ENCODE results near the gene TBC1D2B.
"Not testable (repeated sequence)": the region's sequence is repeated elsewhere in the genome, so short reads cannot be mapped to it uniquely, and the experiment has no call there.

Gene TBC1D2B

DNA sequence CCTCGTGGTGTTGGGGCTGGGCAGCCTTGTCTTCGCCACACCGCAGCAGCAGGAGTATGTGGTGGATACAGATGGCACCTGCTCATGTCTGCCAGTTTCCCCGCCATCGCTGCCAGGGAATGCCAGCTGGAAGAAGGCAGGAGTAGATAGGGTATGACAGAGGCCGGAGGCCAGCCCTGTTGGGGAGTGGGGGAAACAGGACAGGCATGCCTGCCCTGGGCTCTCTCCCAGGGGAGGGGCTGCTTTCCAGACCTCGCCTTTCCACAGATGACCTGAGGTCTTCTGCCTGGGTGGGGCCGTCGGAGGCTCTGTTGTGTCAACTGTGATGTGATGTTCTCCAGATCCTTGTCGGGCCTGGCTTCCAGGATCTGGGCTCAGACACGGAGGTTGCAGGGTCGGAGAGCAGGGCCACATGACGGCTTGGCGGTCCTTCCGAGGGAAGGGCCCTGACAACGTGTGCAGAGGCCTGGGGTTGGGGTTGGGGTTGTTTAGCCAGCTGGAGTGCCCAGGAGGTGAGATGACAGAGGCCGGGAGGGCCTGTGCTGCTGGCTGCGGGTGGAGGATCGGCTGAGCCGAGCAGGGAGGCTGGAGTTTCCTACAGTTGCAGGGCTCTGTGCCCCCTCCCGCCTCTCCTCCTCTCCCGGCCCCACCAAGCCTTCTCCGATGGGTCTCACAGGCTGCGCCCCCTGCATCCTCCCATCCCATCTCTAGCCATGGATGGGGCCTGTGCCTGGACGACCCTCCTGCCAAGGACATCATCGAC, 102.0 kb downstream of the TBC1D2B start:
- DNase-seq (ENCODE audit: low spot score), result no peak

DNA sequence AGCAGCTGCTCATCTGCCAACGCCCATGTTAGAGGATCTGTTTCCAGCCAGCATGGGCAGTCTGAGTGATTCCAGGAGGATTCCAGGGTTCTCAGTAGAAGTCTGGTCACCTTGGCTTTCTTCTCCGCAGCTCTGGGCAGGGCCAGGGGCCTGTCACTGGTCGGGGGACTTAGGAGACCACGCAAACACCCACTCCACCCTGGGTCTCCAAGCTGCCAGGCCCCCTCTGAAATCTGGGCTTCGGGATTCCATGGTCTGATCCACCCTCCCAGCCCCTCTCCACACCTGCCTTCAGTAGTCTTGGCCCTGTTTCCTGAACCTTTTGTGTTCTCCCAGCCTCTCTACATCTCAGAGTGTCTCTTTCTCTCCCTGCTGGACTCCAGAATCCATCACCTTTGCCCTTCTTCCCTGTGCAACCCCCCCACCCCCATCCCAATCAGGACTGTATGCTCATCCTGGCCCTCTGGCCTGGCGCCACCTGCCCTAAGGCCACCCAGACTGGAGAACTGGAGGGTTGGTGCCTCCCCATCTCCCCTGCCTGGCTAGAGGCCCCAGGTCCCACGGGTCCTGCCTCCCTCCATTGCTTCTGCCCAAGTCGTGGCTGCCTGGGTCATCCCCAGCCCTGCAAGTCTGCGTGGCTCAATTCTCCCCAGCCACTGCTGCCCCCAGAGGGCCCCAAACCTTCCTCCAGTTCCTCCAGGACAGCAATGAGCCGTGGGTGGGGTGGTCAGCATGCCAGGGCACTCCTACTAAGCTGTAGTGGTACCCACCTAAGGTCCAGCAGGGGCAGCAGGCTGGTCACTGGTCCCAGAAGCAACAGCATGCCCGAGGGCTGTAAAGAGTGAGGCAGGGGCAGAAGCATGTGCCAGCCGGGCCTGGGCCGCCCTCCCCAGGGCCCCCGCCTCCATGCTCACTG, 102.8 kb downstream of the TBC1D2B start:
- no peak for DNase-seq (ENCODE audit: low spot score)

DNA sequence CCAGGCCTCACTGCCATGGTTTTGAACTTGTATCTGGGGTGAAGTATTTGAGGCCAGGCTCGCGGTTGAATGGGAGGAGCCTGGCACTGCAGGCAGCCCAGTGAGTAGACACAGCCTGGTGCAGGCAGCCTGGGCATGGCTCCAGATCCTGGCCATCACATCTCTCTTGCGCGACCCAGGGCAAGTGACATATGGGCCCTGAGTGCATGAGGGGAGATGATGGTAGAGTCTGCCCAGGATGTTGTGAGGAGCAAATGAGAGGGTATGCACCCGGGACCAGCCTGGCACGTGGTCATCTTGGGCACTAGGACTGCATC, 103.5 kb downstream of the TBC1D2B start:
- DNase-seq (ENCODE audit: low spot score), result no peak

GRCh38 chr15:77973273-77974097, 104.0 kb downstream of the TBC1D2B start:
- DNase-seq (ENCODE audit: low spot score), result not testable (repeated sequence)

DNA sequence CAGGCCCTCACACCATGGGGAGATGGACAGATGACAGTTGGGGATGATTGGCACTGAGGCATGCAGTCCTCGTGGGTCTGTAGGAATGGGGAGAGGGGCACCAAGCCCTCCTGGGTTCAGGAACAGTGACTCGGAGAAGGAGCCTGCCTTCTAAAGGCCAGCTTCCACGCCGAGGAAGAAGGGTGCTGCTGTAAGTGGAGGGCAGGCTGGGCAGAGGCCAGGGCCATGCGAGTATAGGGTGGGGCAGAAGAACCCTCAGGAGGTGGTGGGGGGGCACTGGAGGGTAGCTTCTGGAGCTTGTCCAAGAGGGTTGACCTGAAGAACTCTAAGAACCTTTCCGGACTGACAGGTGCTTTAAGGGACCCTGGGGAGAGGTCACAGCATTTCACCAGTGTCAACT, 104.8 kb downstream of the TBC1D2B start:
- not testable (repeated sequence) for DNase-seq (ENCODE audit: low spot score)

DNA sequence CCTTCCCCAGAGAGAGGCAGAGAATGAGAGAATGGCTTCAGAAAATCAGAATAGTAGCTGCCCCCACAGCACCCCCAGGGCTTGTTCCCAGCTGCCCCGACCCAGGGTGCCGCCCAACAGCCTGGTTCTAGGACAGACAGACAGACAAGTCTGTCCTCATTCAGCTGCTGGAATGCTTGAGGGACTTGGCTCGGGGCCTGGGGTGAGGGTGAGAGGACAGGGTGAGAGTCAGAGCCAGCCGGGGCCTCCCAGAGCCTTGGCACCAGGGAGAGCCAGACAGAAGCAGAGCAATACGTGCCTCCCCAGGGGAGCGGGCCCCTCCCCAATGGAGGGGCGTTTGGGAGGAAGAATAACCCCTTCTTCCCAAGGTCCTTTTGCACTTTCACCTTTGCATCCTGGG, 105.6 kb downstream of the TBC1D2B start:
- DNase-seq (ENCODE audit: low spot score), result not testable (repeated sequence)

DNA sequence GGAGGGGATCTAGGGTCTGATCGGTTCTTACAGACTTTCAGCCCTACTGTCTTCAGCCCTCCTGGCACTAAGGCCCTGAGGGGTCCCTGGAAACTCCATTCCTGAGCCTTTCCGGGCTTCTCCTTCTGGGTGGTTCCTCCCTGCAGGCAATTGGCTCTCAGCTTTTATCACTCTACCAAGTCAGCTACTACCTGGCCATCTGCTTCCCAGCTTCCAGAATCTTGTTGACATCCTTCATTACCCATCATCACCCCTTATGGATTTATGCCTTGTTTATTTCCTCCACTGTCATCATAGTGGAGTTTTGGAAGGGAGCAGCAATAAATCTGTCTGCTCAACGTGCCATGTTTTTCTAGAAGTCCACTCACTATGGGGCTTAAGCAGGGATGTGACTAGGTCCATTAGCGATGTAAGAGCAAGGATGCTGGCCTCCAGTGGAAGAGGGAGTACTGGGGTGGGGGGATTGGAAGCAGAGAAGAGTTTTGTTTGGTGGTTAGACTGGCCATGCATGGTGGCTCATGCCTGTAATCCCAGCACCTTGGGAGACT, 106.6 kb downstream of the TBC1D2B start:
- not testable (repeated sequence) for DNase-seq (ENCODE audit: low spot score)

- no peak for DNase-seq (ENCODE audit: low spot score)
Observed at GRCh38 chr15:77969055-77969454, 108.5 kb downstream of the TBC1D2B start.

DNA sequence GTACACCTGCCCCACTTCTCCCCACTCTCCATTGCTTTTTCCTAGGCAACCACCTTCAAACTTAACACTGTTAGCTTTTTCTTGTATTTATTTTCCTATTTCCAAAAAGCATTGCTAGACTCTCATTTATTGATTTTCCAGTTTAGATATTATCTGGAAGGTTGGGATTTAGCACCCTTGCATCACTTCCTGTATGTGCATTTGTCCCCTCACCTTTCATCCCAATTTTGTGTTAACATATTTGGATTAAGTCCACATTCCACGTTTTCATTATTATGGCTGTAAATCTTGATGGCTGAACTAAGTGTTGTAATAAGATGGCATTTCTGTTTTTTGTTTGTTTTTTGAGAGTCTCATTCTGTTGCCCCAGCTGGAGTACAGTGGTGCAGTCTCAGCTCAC, 109.7 kb downstream of the TBC1D2B start:
- no peak for DNase-seq (ENCODE audit: low spot score)

GRCh38 chr15:77967235-77967615, 110.3 kb downstream of the TBC1D2B start:
- not testable (repeated sequence) for DNase-seq (ENCODE audit: low spot score)

DNA sequence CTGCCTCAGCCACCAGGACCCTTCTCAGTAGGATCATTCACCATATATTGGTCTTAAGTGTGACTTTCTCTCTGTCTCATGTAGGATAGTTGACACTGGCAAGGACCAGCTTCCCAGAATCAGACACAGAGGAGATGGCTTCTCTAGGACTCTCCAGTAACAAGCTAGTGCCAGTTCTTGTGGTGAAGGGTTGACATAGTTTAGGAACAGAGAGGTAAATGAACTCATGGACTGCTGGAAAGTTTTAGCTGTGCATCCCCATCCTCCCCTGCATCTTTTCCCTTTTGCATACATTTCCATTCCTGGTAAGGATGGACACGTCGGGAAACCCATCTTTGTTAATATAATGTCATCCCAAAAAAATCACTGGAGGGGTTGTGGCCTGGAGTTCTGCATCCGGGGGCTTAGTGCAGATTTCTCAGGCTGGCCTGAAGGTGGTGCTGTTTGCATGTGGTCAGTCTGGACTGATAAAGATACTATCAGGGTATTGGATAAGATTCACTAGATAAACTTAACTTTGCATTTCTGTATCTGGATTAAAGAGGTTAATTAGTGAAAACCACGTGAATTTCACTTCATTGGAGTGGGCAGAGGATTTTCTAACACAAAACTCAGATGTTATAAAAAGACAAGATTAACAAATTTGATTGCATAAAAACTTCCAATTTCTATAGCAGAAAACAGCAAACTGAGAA, 110.8 kb downstream of the TBC1D2B start:
- DNase-seq (ENCODE audit: low spot score), result peak; percentile 77

DNA sequence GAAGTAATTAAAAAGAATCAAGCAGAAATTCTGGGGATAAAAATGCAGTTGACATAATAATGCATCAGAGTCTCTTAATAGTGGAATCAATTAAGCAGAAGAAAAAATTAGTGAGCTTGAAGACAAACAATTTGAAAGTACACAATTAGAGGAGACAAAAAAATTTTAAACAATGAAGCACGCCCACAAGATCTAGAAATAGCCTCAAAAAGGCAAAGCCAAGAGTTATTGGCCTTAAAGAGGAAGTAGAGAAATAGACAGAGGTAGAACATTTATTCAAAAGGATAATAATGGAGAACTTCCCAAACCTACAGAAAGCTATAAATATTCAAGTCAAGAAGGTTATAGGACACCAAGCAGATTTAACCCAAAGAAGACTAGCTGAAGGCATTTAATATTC, 113.3 kb downstream of the TBC1D2B start:
- DNase-seq (ENCODE audit: low spot score), result no peak

GRCh38 chr15:77959432-77959879, 118.1 kb downstream of the TBC1D2B start:
- DNase-seq (ENCODE audit: low spot score), result peak; percentile 93

DNA sequence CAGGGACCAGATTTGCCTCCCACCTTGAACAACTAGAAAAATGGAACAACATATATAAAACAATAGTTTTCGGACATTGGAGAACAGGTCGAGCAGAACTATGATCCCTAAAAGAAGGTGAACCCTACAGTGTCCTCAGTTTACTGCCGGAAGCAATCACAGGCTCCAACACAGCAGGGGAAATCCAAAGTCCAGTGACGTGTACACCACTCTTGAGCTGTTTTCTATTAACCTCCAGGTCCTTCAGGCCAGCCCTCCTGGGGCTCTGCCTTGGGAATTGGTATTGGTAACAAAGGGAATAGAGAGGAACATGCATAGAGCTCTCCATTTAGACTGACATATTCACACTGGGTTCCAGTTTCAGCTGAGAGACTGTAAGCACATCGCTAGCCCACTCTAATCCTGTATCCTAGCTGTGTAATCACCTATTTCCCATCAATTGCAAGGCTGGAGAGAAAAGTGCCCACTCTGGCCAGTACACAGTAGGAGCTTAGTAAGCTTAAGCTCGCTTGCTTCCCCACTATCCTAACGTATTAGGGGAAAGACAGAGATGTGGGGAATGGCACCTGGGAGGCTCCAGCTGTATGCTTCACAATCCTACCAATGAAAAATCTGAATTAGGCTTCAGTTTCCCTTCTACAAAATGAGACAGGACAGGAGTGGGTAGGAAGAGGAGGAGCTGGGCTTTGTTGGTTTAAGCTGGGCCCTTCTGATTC, 118.6 kb downstream of the TBC1D2B start:
- DNase-seq (ENCODE audit: low spot score), result not testable (repeated sequence)

DNA sequence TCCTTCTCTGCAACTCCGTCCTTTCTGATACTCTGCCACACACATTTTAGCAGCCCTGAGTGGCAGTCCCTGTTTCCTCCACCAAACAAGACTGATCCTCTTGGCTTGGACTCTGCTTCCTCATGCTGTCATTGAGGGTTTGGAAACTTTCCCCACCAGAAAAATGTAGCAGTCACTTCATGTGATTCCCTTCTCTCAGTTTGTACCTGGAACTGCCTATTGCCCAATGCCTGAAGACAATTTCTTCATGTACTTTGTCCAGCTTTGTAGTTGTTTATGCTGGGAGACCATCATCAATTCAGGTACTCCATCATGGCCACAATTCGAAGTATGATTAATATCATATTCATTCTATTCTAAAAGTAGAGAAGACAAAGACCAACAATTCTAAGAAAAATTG, 119.5 kb downstream of the TBC1D2B start:
- DNase-seq (ENCODE audit: low spot score), result not testable (repeated sequence)

DNA sequence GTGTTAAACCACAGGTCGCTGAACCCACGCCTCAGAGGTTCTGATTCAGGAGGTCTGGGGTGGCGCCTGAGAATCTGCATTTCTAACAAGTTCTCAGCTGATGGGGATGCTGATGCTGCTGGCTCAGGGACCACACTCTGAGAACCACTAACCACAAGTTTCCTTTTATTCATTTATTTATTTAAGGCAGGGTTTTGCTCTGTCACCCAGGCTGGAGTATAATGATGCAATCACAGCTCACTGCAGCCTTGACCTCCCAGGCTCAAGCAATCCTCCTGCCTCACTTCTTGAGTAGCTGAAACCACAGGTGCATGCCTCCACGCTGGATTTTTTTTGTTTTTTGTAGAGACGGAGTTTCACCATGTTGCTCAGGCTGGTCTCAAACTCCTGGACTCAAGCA, 123.6 kb downstream of the TBC1D2B start:
- DNase-seq (ENCODE audit: low spot score), result not testable (repeated sequence)

- not testable (repeated sequence) for DNase-seq (ENCODE audit: low spot score)
Observed at GRCh38 chr15:77952928-77953446, 124.5 kb downstream of the TBC1D2B start.

- not testable (repeated sequence) for DNase-seq (ENCODE audit: low spot score)
Observed at GRCh38 chr15:77951105-77951786, 126.3 kb downstream of the TBC1D2B start.

DNA sequence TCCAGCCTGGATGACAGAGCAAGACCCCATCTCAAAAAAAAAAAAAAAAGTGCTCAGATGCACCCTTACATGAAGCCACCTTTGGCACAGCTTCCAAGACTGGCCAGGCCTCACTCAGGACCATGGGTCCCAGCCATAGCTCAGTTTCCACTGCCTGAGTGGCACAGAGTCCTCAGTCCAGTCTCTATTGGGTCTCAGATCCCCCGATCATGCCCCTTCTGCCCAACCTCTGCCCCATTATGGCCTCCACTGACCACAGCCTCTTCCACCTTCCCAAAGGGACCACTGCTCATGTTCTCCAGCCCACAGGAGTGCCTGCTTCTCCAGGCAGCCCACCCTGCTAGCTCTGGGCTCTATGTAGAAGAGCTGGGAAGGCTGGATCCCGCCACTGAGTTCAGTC, 127.0 kb downstream of the TBC1D2B start:
- not testable (repeated sequence) for DNase-seq (ENCODE audit: low spot score)

GRCh38 chr15:77945566-77945965, 131.9 kb downstream of the TBC1D2B start:
- DNase-seq (ENCODE audit: low spot score), result no peak

All from iPS-NIHi11 (cell line).